MCF 10A (cell line): ENCODE results near the gene C19orf67. TPM values are rescaled to one million over a fixed set of nuclear protein-coding genes. Genes with fewer than 3 reads are reported as not detected.

Source experiments
- BruUV-seq: library from RNA; stranded (reverse); fragments of 400-500 nt; replicated peaks from 2 replicates; lab custom pipeline; 2021; lab: Mats Ljungman, UMichigan
- CTCF ChIA-PET: fragments of 300-600 bp; sonication (Branson Sonifier 250); formaldehyde crosslinking; extraction: SDS; loops from one replicate; lab custom pipeline; 2021; ENCODE audit warnings: antibody characterized with exemption, inconsistent platforms; lab: Yijun Ruan, JAX
- POLR2A ChIA-PET: fragments of 300-600, 350-650 bp; sonication (Branson Sonifier 250); formaldehyde crosslinking; extraction: SDS; loops from one replicate; lab custom pipeline; 2020; ENCODE audit warnings: antibody characterized with exemption, inconsistent platforms; lab: Yijun Ruan, JAX
- DNase-seq: peaks from one replicate; pipeline ENCODE4 v3.0.0-alpha.2; 2018; ENCODE audit not compliant: unreplicated experiment
- H3K27ac Mint-ChIP-seq: one replicate; pipeline ENCODE4 v1.8.0; 2022; ENCODE audit warnings: mild to moderate bottlenecking, low read depth, mixed read lengths; ENCODE audit not compliant: unreplicated experiment
- H3K27me3 Mint-ChIP-seq: one replicate; pipeline ENCODE4 v1.8.0; 2022; ENCODE audit warnings: mixed read lengths; ENCODE audit not compliant: insufficient read depth, unreplicated experiment
- H3K36me3 Mint-ChIP-seq: one replicate; pipeline ENCODE4 v1.8.0; 2022; ENCODE audit warnings: mild to moderate bottlenecking, moderate library complexity, mixed read lengths; ENCODE audit not compliant: insufficient read depth, unreplicated experiment
- H3K4me1 Mint-ChIP-seq: one replicate; pipeline ENCODE4 v1.8.0; 2022; ENCODE audit warnings: mixed read lengths; ENCODE audit not compliant: insufficient read depth, unreplicated experiment
- H3K4me3 Mint-ChIP-seq: one replicate; pipeline ENCODE4 v1.8.0; 2022; ENCODE audit warnings: mild to moderate bottlenecking, moderate library complexity, mixed read lengths; ENCODE audit not compliant: unreplicated experiment
- H3K9me3 Mint-ChIP-seq: one replicate; pipeline ENCODE4 v1.8.0; 2022; ENCODE audit warnings: mixed read lengths; ENCODE audit not compliant: unreplicated experiment
- intact Hi-C: fragments of 100-400 bp; cut with micrococcal nuclease; formaldehyde crosslinking; loops from 2 replicates; pipeline ENCODE4 v1.14.1; 2022
- total RNA-seq: library from RNA; stranded (reverse); gene quantifications from 2 replicates; pipeline ENCODE4 v1.2.3, GENCODE V29; 2022
- TF ChIP-seq, protein P1 (sequence below): fragments of 200-600 bp; IDR thresholded peaks from one replicate; pipeline ENCODE4 v1.8.0; 2022; ENCODE audit warnings: antibody characterized with exemption, mild to moderate bottlenecking; ENCODE audit not compliant: unreplicated experiment

C19orf67 gene
- total RNA-seq, 1 experiment from 2014 or later, result not detected

DNA sequence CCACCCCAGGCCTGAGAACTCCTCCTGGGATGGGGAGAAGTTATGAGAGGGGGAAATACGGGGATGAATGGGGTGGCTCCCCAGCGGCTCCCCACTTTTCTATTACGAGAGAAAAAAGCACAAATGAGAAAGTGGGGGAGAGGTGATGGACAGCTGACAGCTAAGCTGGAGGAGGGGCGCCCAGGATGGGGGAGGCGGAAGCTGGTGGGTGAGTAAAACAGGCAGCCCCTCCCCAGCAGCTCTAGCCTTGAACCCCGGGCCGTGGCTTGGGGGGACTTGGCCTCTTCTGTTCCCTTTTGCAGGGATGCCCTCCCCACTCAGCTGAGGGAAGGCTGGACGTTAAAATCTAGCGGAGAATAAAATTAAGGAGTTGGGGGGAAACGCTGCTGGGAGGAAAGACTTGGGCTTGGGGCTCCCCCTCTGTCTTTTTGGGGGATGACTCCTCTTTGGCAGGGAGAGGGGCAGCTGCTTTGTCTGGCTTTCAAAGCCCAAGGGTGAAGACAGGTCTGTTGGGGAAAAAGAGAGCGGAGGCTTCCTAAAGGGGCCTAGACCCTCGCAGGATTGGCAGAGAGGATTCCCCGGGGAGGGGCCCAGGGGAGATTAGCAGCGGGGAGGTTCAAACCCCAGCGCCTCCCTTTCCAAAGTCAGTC lies 6.4 kb upstream of the C19orf67 start:
- Mint-ChIP-seq H3K27me3 (no peaks in the 10 kb centered on the region), H3K9me3 (no peaks in the 10 kb centered on the region), H3K36me3 (peaks cover 27% of the 10 kb centered on the region), H3K4me3 (peak overlapping the region; percentile 78), H3K27ac (no peak overlapping the region), H3K4me1 (peaks cover 12% of the 10 kb centered on the region)
- ChIA-PET CTCF (interaction anchor here (0.8 to 1.1 kb wide), 2 partner anchors 24 to 43 kb away, joined by 3 to 4 read pairs; no protein-coding TSS in a partner anchor), POLR2A (interaction anchor here (0.6 to 2.9 kb wide), 4 partner anchors 11 to 44 kb away, joined by 3 to 11 read pairs (median 3); partner anchors contain the start of gene PRKACA)
- intact Hi-C loops, result no loop called here
- BruUV-seq, result TSS peak; percentile 74
- TF ChIP-seq, protein P1, sequence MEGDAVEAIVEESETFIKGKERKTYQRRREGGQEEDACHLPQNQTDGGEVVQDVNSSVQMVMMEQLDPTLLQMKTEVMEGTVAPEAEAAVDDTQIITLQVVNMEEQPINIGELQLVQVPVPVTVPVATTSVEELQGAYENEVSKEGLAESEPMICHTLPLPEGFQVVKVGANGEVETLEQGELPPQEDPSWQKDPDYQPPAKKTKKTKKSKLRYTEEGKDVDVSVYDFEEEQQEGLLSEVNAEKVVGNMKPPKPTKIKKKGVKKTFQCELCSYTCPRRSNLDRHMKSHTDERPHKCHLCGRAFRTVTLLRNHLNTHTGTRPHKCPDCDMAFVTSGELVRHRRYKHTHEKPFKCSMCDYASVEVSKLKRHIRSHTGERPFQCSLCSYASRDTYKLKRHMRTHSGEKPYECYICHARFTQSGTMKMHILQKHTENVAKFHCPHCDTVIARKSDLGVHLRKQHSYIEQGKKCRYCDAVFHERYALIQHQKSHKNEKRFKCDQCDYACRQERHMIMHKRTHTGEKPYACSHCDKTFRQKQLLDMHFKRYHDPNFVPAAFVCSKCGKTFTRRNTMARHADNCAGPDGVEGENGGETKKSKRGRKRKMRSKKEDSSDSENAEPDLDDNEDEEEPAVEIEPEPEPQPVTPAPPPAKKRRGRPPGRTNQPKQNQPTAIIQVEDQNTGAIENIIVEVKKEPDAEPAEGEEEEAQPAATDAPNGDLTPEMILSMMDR, result no peak
- no peak for DNase-seq

DNA sequence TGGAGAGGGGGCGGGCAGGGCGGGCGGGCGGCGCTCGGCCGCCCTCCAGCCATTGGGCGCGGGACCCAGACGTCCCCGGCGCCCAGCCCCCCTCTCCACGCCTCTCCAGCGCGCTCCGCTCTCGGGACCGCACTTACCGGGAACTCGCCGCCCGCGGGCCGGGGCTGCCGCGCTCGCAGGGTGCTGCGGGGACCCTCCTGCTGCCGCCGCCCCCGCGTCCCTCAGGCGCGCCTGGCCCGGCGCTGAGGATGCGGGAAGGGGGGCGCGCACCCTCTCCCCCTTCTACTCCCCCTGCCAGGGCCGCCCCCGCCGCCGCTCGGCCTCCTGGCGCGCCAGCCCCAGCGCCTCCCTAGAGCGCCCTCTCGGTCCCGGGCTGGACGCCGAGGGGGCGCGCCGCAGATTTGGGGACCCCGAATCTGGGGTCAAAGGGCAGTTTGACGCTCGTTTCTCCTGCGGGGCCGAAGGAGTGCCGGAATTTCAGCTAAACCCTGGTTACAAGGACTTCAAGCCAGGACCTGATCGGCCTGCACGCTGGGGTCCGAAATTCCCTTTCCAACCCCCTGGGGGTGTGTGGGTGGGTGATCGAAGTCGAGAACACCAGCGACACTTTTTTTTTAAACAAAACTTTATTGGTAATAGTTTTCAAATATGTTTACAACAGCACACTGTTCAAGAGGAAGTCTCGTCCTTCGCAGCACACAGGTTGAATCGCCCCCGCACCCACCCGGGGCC lies 5.7 kb upstream of the C19orf67 start:
- ChIA-PET CTCF (interaction anchor here (0.8 to 1.1 kb wide), 2 partner anchors 24 to 44 kb away, joined by 3 to 4 read pairs; no protein-coding TSS in a partner anchor), POLR2A (interaction anchor here (0.6 to 2.9 kb wide), 5 partner anchors 10 to 1201 kb away, joined by 3 to 11 read pairs (median 3); partner anchors contain the start of genes GCDH and PRKACA)
- no peaks in the 10 kb centered on the region for H3K27me3 Mint-ChIP-seq
- no peaks in the 10 kb centered on the region for H3K9me3 Mint-ChIP-seq
- no peak overlapping the region for H3K27ac Mint-ChIP-seq
- no TSS peak for BruUV-seq
- H3K4me3 Mint-ChIP-seq, result peak overlapping the region; percentile 78
- peaks cover 12% of the 10 kb centered on the region for H3K4me1 Mint-ChIP-seq
- intact Hi-C loops, result no loop called here
- peak; percentile 33 for DNase-seq
- peaks cover 27% of the 10 kb centered on the region for H3K36me3 Mint-ChIP-seq
- TF ChIP-seq, protein P1, result no peak

DNA sequence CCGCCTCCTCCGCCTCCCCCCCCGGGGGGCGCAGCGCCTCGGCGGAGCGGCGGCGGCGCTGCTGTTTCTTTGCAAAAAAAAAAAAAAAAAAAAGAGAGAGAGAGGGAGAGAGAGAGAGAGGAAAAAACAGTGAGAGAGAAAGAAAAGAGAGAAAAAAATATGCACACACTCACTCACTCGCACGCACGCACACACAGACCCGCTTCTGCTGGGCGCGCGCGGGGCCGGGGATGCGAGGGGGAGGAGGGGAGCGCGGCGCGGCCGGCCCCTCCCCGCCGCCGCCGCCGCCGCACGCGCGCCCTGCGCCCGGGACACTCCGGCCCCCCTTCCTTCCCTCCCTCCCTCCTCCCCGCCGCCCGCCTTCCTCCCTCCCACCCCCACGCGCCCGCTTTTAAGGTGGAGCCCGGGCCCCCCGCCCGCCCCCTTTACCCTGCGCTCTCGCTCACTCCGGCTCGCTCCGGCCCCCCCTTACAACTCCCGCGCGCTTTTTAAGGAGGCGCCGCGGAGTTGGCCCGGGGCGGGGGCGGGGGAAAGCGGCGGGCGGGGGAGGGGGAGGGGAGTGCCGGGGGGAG lies 5.0 kb upstream of the C19orf67 start, which contains the start of gene SAMD1:
Gene SAMD1 (minus strand): TSS at position 243 of the 572 bp plus-strand sequence.
- POLR2A ChIA-PET, result interaction anchor here (0.7 to 2.9 kb wide), 4 partner anchors 9 to 1200 kb away, joined by 3 to 14 read pairs (median 7); partner anchors contain the start of gene GCDH
- CTCF ChIA-PET, result no interaction called here

More for the DNA sequence above, 5.0 kb upstream of the C19orf67 start, which contains the start of gene SAMD1:
- H3K9me3 Mint-ChIP-seq, result no peaks in the 10 kb centered on the region
- no TSS peak for BruUV-seq
- peaks cover 12% of the 10 kb centered on the region for H3K4me1 Mint-ChIP-seq
- H3K4me3 Mint-ChIP-seq, result peak within 1 kb of the TSS; percentile 78
- H3K36me3 Mint-ChIP-seq, result peaks cover 27% of the 10 kb centered on the region
- no peaks in the 10 kb centered on the region for H3K27me3 Mint-ChIP-seq
- H3K27ac Mint-ChIP-seq, result no peak within 1 kb of the TSS
- intact Hi-C loops, result no loop called here
- TF ChIP-seq, protein P1, result no peak
- DNase-seq, result peak; percentile 78
